Neural cell (in vitro differentiated cells): Measurements from ENCODE around the gene ZDHHC8. TPM values are rescaled to one million over a fixed set of nuclear protein-coding genes. Genes with fewer than 3 reads are reported as not detected.
A peak's percentile ranks its signal among the peaks of the same experiment; 100 is the strongest.

Experiments
- H2AFZ ChIP-seq: fragments of 200-600, 300-800 bp; sonication (generic), shearing (Covaris generic); 2 replicates; pipeline ENCODE4 v1.6.0; 2014; ENCODE audit warnings: low read depth, mild to moderate bottlenecking, antibody characterized with exemption, low read length, moderate library complexity
- H3F3A ChIP-seq: fragments of 200-600 bp; shearing (Covaris generic); 2 replicates; pipeline ENCODE4 v1.6.1; 2016; ENCODE audit warnings: mild to moderate bottlenecking, moderate library complexity, mixed read lengths, antibody characterized with exemption, low read length; ENCODE audit not compliant: insufficient read depth, poor library complexity, severe bottlenecking
- H3K27ac ChIP-seq: fragments of 200-600, 300-800 bp; sonication (generic), shearing (Covaris generic); 2 replicates; pipeline ENCODE4 v1.5.1; 2014; ENCODE audit warnings: mild to moderate bottlenecking, low read length, moderate library complexity
- H3K27me3 ChIP-seq: fragments of 300-800, 200-600 bp; sonication (generic), shearing (Covaris generic); 2 replicates; pipeline ENCODE4 v1.6.0; 2014; ENCODE audit warnings: mild to moderate bottlenecking, low read depth, low read length, moderate library complexity; ENCODE audit not compliant: insufficient read depth
- H3K36me3 ChIP-seq: fragments of 300-800, 200-600 bp; sonication (generic), shearing (Covaris generic); 2 replicates; pipeline ENCODE4 v1.5.1; 2014; ENCODE audit warnings: mild to moderate bottlenecking, antibody characterized with exemption, low read length, moderate library complexity; ENCODE audit not compliant: insufficient read depth
- H3K4me2 ChIP-seq: fragments of 300-800, 200-600 bp; sonication (generic), shearing (Covaris generic); 2 replicates; pipeline ENCODE4 v1.6.0; 2014; ENCODE audit warnings: mild to moderate bottlenecking, low read length
- H3K4me3 ChIP-seq: fragments of 300-800, 200-600 bp; sonication (generic), shearing (Covaris generic); 2 replicates; pipeline ENCODE4 v1.5.1; 2014; ENCODE audit warnings: mild to moderate bottlenecking, low read length, moderate library complexity
- H3K79me2 ChIP-seq: fragments of 200-600 bp; shearing (Covaris generic); replicated peaks from 2 replicates; pipeline ENCODE4 v1.6.0; 2014; ENCODE audit warnings: mild to moderate bottlenecking, low read length, moderate library complexity; ENCODE audit not compliant: insufficient read depth
- H3K9ac ChIP-seq: fragments of 300-800, 200-600 bp; sonication (generic), shearing (Covaris generic); 2 replicates; pipeline ENCODE4 v1.6.1; 2016; ENCODE audit warnings: mild to moderate bottlenecking, low read length, mixed read lengths
- H3K9me2 ChIP-seq: fragments of 200-600 bp; shearing (Covaris generic); 2 replicates; pipeline ENCODE4 v1.6.1; 2016; ENCODE audit warnings: mild to moderate bottlenecking, low read length, mixed read lengths; ENCODE audit not compliant: insufficient read depth
- H3K9me3 ChIP-seq: fragments of 200-600, 300-800 bp; sonication (generic), shearing (Covaris generic); 2 replicates; pipeline ENCODE4 v1.6.1; 2016; ENCODE audit warnings: mild to moderate bottlenecking, mixed run types, low read length, moderate library complexity, mixed read lengths
- H4K20me1 ChIP-seq: fragments of 200-600 bp; shearing (Covaris generic); 2 replicates; pipeline ENCODE4 v1.6.1; 2016; ENCODE audit warnings: mild to moderate bottlenecking, mixed run types; ENCODE audit not compliant: insufficient read depth
- EP300 ChIP-seq: fragments of 450-650 bp; conservative IDR thresholded peaks from 2 replicates; pipeline ENCODE4 v1.6.1; 2014; ENCODE audit warnings: antibody characterized with exemption, mild to moderate bottlenecking, moderate library complexity; ENCODE audit not compliant: poor library complexity, severe bottlenecking
- EZH2 ChIP-seq: fragments of 200-600, 300-800 bp; shearing (Covaris generic), sonication (generic); IDR thresholded peaks from 2 replicates; pipeline ENCODE4 v1.6.1; 2014; ENCODE audit warnings: antibody characterized with exemption, low read length, borderline replicate concordance, mild to moderate bottlenecking; ENCODE audit not compliant: insufficient read depth, poor library complexity, severe bottlenecking
- MXI1 ChIP-seq: fragments of 450-650 bp; conservative IDR thresholded peaks from 2 replicates; pipeline ENCODE4 v1.6.1; 2014; ENCODE audit warnings: antibody characterized with exemption, mild to moderate bottlenecking; ENCODE audit not compliant: poor library complexity, severe bottlenecking
- POLR2AphosphoS5 ChIP-seq: IDR thresholded peaks from 2 replicates; pipeline ENCODE4 v1.6.1; 2012
- RAD21 ChIP-seq: fragments of 450-650 bp; conservative IDR thresholded peaks from 2 replicates; pipeline ENCODE4 v1.6.1; 2014; ENCODE audit warnings: antibody characterized with exemption, mild to moderate bottlenecking, moderate library complexity
- SMC3 ChIP-seq: fragments of 450-650 bp; conservative IDR thresholded peaks from 2 replicates; pipeline ENCODE4 v1.6.1; 2014; ENCODE audit warnings: antibody characterized with exemption, mild to moderate bottlenecking, moderate library complexity; ENCODE audit not compliant: poor library complexity
- TAF1 ChIP-seq: IDR thresholded peaks from 2 replicates; pipeline ENCODE4 v1.6.1; 2012; ENCODE audit warnings: low read depth
- polyA plus RNA-seq: library from polyadenylated mRNA; depleted of rRNA; stranded (reverse); fragments of >200 nt; gene quantifications from 2 replicates; pipeline ENCODE4 v1.2.3, GENCODE V29; 2014
- TF ChIP-seq, protein P1 (sequence below): fragments of 450-650 bp; IDR thresholded peaks from 2 replicates; pipeline ENCODE4 v1.5.1; 2014; ENCODE audit warnings: antibody characterized with exemption, mild to moderate bottlenecking, moderate library complexity; ENCODE audit not compliant: poor library complexity, severe bottlenecking
- TF ChIP-seq, protein P2 (sequence below): IDR thresholded peaks from 2 replicates; pipeline ENCODE4 v1.6.1; 2012; ENCODE audit warnings: borderline replicate concordance

The ZDHHC8 gene
- polyA plus RNA-seq, 1 donor from 2014 or later: 4.5 TPM

DNA sequence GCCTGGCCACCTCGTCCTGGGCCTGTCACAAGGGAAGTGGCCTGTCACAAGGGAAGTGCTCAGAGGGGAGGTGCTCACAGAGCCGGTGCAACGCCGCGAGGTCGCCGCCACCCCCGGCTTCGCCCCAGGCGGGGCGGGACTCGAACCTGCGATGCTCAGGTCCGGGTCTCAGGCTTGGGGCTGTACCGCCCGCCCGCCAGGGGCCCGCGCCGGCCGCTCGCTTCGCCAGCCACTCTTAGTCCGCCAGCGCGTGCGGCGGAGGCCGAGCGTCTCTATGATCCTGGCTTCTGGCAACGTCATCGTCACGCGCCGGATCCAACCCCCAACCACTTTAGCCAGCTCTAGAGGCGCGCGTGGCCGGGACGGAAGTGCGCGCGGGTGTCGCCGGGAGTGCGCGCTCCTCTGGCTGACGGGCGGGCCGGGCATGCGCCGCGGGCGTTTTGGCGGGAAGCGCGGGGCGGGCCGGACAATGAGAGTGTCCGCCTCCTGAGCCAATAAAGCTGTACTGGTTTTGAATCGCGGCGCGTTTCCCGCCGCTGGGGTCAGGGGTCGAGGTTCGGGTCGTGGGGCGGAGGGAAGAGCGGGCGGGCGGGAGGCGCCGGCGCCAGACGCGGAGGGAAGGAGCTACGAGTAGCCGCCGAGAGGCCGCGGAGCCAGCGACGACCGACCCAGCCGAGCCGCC lies 14.5 kb upstream of the ZDHHC8 start, which contains the start of gene TRMT2A:
Gene TRMT2A (minus strand): TSS at position 276 of the 682 bp plus-strand sequence. CDS start 320 bp downstream, outside the sequence.
- peak; percentile 44 for TF ChIP-seq TAF1
- TF ChIP-seq EP300: peak; percentile 82
- TF ChIP-seq MXI1: peak; percentile 94
- peak; percentile 74 for TF ChIP-seq POLR2AphosphoS5
- TF ChIP-seq RAD21: peak; percentile 14
- TF ChIP-seq, protein P1, sequence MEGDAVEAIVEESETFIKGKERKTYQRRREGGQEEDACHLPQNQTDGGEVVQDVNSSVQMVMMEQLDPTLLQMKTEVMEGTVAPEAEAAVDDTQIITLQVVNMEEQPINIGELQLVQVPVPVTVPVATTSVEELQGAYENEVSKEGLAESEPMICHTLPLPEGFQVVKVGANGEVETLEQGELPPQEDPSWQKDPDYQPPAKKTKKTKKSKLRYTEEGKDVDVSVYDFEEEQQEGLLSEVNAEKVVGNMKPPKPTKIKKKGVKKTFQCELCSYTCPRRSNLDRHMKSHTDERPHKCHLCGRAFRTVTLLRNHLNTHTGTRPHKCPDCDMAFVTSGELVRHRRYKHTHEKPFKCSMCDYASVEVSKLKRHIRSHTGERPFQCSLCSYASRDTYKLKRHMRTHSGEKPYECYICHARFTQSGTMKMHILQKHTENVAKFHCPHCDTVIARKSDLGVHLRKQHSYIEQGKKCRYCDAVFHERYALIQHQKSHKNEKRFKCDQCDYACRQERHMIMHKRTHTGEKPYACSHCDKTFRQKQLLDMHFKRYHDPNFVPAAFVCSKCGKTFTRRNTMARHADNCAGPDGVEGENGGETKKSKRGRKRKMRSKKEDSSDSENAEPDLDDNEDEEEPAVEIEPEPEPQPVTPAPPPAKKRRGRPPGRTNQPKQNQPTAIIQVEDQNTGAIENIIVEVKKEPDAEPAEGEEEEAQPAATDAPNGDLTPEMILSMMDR: peak; percentile 64
- no peak for TF ChIP-seq SMC3
- TF ChIP-seq, protein P2, sequence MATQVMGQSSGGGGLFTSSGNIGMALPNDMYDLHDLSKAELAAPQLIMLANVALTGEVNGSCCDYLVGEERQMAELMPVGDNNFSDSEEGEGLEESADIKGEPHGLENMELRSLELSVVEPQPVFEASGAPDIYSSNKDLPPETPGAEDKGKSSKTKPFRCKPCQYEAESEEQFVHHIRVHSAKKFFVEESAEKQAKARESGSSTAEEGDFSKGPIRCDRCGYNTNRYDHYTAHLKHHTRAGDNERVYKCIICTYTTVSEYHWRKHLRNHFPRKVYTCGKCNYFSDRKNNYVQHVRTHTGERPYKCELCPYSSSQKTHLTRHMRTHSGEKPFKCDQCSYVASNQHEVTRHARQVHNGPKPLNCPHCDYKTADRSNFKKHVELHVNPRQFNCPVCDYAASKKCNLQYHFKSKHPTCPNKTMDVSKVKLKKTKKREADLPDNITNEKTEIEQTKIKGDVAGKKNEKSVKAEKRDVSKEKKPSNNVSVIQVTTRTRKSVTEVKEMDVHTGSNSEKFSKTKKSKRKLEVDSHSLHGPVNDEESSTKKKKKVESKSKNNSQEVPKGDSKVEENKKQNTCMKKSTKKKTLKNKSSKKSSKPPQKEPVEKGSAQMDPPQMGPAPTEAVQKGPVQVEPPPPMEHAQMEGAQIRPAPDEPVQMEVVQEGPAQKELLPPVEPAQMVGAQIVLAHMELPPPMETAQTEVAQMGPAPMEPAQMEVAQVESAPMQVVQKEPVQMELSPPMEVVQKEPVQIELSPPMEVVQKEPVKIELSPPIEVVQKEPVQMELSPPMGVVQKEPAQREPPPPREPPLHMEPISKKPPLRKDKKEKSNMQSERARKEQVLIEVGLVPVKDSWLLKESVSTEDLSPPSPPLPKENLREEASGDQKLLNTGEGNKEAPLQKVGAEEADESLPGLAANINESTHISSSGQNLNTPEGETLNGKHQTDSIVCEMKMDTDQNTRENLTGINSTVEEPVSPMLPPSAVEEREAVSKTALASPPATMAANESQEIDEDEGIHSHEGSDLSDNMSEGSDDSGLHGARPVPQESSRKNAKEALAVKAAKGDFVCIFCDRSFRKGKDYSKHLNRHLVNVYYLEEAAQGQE: peak; percentile 42
- TF ChIP-seq EZH2: no peak
- H3K9ac ChIP-seq: peak within 1 kb of the TSS; percentile 93
- H3K4me3 ChIP-seq: peak within 1 kb of the TSS; percentile 98
- H3K9me2 ChIP-seq: no peaks in the 10 kb centered on the region
- H3K79me2 ChIP-seq: peaks cover 38% of the 10 kb centered on the region
- no peaks in the 10 kb centered on the region for H3F3A ChIP-seq
- no peaks in the 10 kb centered on the region for H3K27me3 ChIP-seq
- peak within 1 kb of the TSS; percentile 74 for H3K4me2 ChIP-seq
- H2AFZ ChIP-seq: peak within 1 kb of the TSS; percentile 45
- H4K20me1 ChIP-seq: no peaks in the 10 kb centered on the region
- no peaks in the 10 kb centered on the region for H3K9me3 ChIP-seq
- peaks cover 4% of the 10 kb centered on the region for H3K36me3 ChIP-seq
- peak within 1 kb of the TSS; percentile 78 for H3K27ac ChIP-seq

DNA sequence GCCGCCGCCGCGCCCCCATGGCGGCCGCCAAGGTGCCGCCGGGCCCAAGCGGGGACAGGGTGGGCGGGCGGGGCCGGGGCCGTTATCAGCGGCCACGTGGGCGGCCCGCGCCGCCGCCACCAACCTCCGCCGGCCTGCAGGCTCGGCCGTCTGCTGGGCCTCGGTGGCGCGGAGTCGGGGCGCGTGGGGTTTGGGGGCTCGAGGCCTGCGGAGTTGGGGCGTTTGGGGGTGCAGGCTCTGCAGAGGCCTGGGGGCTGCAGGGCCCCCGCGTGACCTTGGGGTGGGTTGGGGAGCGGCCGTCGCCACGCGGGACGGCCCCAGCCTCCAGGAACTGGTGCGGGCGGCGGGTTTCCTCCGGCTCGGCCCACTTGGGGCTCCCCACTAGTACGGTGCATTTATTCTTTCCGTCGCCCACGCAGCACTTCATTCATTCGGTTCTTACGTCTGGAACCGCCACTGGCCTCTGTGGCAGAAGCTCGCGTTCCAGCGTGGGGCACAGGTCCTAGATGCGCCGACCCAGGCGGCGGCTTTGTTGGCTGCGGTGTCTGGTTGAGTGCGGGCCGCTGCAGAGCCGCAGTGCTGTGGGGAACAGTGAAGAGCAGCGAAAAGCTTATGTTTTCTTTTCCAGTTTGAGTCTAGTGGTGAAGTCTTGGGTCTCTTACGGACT lies 13.8 kb upstream of the ZDHHC8 start:
- Histone ChIP-seq H3K27ac (peak overlapping the region; percentile 49), H3K27me3 (no peaks in the 10 kb centered on the region), H3K9me3 (no peaks in the 10 kb centered on the region), H3K79me2 (peaks cover 42% of the 10 kb centered on the region), H3K9me2 (no peaks in the 10 kb centered on the region), H3K36me3 (no peaks in the 10 kb centered on the region), H4K20me1 (no peaks in the 10 kb centered on the region), H2AFZ (no peak overlapping the region), H3F3A (no peaks in the 10 kb centered on the region), H3K9ac (peak overlapping the region; percentile 93), H3K4me3 (peak overlapping the region; percentile 98), H3K4me2 (peak overlapping the region; percentile 74)
- TF ChIP-seq, protein P2: no peak
- TF ChIP-seq TAF1: no peak
- TF ChIP-seq, protein P1: no peak
- TF ChIP-seq SMC3: no peak
- TF ChIP-seq MXI1: no peak
